MM.1S (cell line): Measurements from ENCODE around the gene FARP2.

ENCODE experiments used
- DNase-seq: peaks from one replicate; pipeline ENCODE4 v3.0.0-alpha.2; 2015
- H2AFZ ChIP-seq: fragments of 300-600 bp; sonication (generic); 2 replicates; pipeline ENCODE4 v1.6.0; 2016; ENCODE audit warnings: antibody characterized with exemption, low read length
- H3F3A ChIP-seq: fragments of 300-600 bp; sonication (generic); 2 replicates; pipeline ENCODE4 v1.6.1; 2016; ENCODE audit warnings: mild to moderate bottlenecking, antibody characterized with exemption, low read length, moderate library complexity, mixed read lengths; ENCODE audit not compliant: insufficient read depth
- H3K27ac ChIP-seq: fragments of 300-600 bp; sonication (generic); 2 replicates; pipeline ENCODE4 v1.5.1; 2016; ENCODE audit warnings: mild to moderate bottlenecking, low read length
- H3K27me3 ChIP-seq: fragments of 300-600 bp; sonication (generic); replicated peaks from 2 replicates; pipeline ENCODE4 v1.6.0; 2016; ENCODE audit warnings: low read length; ENCODE audit not compliant: insufficient read depth
- H3K36me3 ChIP-seq: fragments of 300-600 bp; sonication (generic); replicated peaks from 2 replicates; pipeline ENCODE4 v1.6.1; 2016; ENCODE audit warnings: mild to moderate bottlenecking, low read length, mixed read lengths; ENCODE audit not compliant: insufficient read depth
- H3K4me1 ChIP-seq: fragments of 300-600 bp; sonication (generic); 2 replicates; pipeline ENCODE4 v1.6.1; 2016; ENCODE audit warnings: low read length, mixed read lengths
- H3K4me2 ChIP-seq: fragments of 300-600 bp; sonication (generic); 2 replicates; pipeline ENCODE4 v1.6.0; 2016; ENCODE audit warnings: low read depth, low read length
- H3K4me3 ChIP-seq: fragments of 300-600 bp; sonication (generic); 2 replicates; pipeline ENCODE4 v1.5.1; 2016; ENCODE audit warnings: low read length, mixed read lengths
- H3K79me2 ChIP-seq: fragments of 300-600 bp; sonication (generic); 2 replicates; pipeline ENCODE4 v1.6.1; 2016; ENCODE audit warnings: mixed run types, low read length, mixed read lengths
- H3K9ac ChIP-seq: fragments of 300-600 bp; sonication (generic); 2 replicates; pipeline ENCODE4 v1.6.1; 2016; ENCODE audit warnings: low read length, mixed read lengths
- H3K9me2 ChIP-seq: fragments of 300-600 bp; sonication (generic); replicated peaks from 2 replicates; pipeline ENCODE4 v1.6.1; 2016; ENCODE audit warnings: mild to moderate bottlenecking, low read length, mixed read lengths; ENCODE audit not compliant: insufficient read depth
- H3K9me3 ChIP-seq: fragments of 300-600 bp; sonication (generic); replicated peaks from 2 replicates; pipeline ENCODE4 v1.6.1; 2016; ENCODE audit warnings: mild to moderate bottlenecking, low read length, mixed read lengths; ENCODE audit not compliant: insufficient read depth
- H4K20me1 ChIP-seq: fragments of 300-600 bp; sonication (generic); 2 replicates; pipeline ENCODE4 v1.6.1; 2016; ENCODE audit warnings: mild to moderate bottlenecking, low read length, moderate library complexity, mixed read lengths; ENCODE audit not compliant: insufficient read depth
- CTCF ChIP-seq: fragments of 300-600 bp; sonication (generic); IDR thresholded peaks from 2 replicates; pipeline ENCODE4 v1.5.1; 2016; ENCODE audit warnings: antibody characterized with exemption, low read length, mixed read lengths
- EZH2 ChIP-seq: fragments of 300-600 bp; sonication (generic); optimal IDR thresholded peaks from 2 replicates; pipeline ENCODE3; 2017; ENCODE audit warnings: low read depth, mild to moderate bottlenecking, antibody characterized with exemption, low read length, mixed read lengths
- EZH2phosphoT487 ChIP-seq: fragments of 300-600 bp; sonication (generic); IDR thresholded peaks from 2 replicates; pipeline ENCODE4 v1.6.1; 2018; ENCODE audit warnings: antibody characterized with exemption, low read length

Gene FARP2

GRCh38 chr2:241399941-241400922 is 44.1 kb downstream of the FARP2 start:
- TF ChIP-seq EZH2 (no peak), CTCF (no peak), EZH2phosphoT487 (no peak)
- DNase-seq, result no peak
- H3K27ac ChIP-seq, result no peak overlapping the region
- no peaks in the 10 kb centered on the region for H3K36me3 ChIP-seq
- H3K27me3 ChIP-seq, result no peaks in the 10 kb centered on the region
- no peaks in the 10 kb centered on the region for H3K9me2 ChIP-seq
- no peak overlapping the region for H2AFZ ChIP-seq
- no peaks in the 10 kb centered on the region for H3F3A ChIP-seq
- no peak overlapping the region for H3K4me2 ChIP-seq
- H3K79me2 ChIP-seq, result peaks cover 27% of the 10 kb centered on the region
- H3K9ac ChIP-seq, result no peak overlapping the region
- H4K20me1 ChIP-seq, result 0 out of 2 replicates have a peak, but pooled peaks cover 5% of the 10 kb centered on the region
- no peaks in the 10 kb centered on the region for H3K9me3 ChIP-seq
- H3K4me3 ChIP-seq, result no peak overlapping the region
- H3K4me1 ChIP-seq, result no peaks in the 10 kb centered on the region

DNA sequence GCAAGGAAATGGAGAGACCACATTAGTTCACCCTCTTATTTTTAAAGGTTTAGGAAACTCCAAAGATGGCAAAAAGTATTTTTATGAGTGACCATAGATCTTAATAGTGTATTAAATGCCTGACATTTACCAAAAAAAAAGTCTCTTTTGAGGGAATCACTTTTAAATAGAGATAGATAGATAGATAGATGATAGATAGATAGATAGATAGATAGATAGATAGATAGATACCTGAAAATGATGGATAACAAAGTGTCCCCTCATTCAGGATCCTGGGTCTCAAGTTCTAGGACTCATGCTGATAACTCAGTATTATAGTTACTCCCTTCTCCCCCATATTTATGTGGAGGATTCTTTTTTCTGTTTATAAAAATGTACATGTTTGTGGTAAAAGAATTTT is 52.8 kb downstream of the FARP2 start:
- H3K9me3 ChIP-seq, result no peaks in the 10 kb centered on the region
- no peaks in the 10 kb centered on the region for H3K9me2 ChIP-seq
- H3K4me3 ChIP-seq, result no peak overlapping the region
- H3K9ac ChIP-seq, result no peak overlapping the region
- H4K20me1 ChIP-seq, result no peaks in the 10 kb centered on the region
- no peaks in the 10 kb centered on the region for H3K27me3 ChIP-seq
- TF ChIP-seq EZH2 (no peak), EZH2phosphoT487 (no peak), CTCF (no peak)
- H3K36me3 ChIP-seq, result 0 out of 2 replicates have a peak, but pooled peaks cover 2% of the 10 kb centered on the region
- H3K4me2 ChIP-seq, result no peak overlapping the region
- DNase-seq, result no peak
- H3K4me1 ChIP-seq, result no peaks in the 10 kb centered on the region
- no peak overlapping the region for H3K27ac ChIP-seq
- no peak overlapping the region for H2AFZ ChIP-seq
- no peaks in the 10 kb centered on the region for H3K79me2 ChIP-seq
- H3F3A ChIP-seq, result no peaks in the 10 kb centered on the region

- 0 out of 2 replicates have a peak, but pooled peaks cover 2% of the 10 kb centered on the region for H3K36me3 ChIP-seq
- no peaks in the 10 kb centered on the region for H3K79me2 ChIP-seq
- H3K9ac ChIP-seq, result no peak overlapping the region
- DNase-seq, result no peak
- TF ChIP-seq EZH2 (no peak), CTCF (no peak), EZH2phosphoT487 (no peak)
- no peak overlapping the region for H3K4me3 ChIP-seq
- H3K27ac ChIP-seq, result no peak overlapping the region
- H3K4me1 ChIP-seq, result no peaks in the 10 kb centered on the region
- no peaks in the 10 kb centered on the region for H3F3A ChIP-seq
- no peak overlapping the region for H3K4me2 ChIP-seq
- no peak overlapping the region for H2AFZ ChIP-seq
- no peaks in the 10 kb centered on the region for H3K27me3 ChIP-seq
- H3K9me3 ChIP-seq, result no peaks in the 10 kb centered on the region
- H4K20me1 ChIP-seq, result no peaks in the 10 kb centered on the region
- no peaks in the 10 kb centered on the region for H3K9me2 ChIP-seq
Measured at GRCh38 chr2:241410739-241411176, 54.7 kb downstream of the FARP2 start.
